ENCODE results near the gene AP2M1. TPM values are rescaled to one million over a fixed set of nuclear protein-coding genes. Genes with fewer than 3 reads are reported as not detected.

The AP2M1 gene
- total RNA-seq, 1 experiment from 2014 or later, result 335 TPM

DNA sequence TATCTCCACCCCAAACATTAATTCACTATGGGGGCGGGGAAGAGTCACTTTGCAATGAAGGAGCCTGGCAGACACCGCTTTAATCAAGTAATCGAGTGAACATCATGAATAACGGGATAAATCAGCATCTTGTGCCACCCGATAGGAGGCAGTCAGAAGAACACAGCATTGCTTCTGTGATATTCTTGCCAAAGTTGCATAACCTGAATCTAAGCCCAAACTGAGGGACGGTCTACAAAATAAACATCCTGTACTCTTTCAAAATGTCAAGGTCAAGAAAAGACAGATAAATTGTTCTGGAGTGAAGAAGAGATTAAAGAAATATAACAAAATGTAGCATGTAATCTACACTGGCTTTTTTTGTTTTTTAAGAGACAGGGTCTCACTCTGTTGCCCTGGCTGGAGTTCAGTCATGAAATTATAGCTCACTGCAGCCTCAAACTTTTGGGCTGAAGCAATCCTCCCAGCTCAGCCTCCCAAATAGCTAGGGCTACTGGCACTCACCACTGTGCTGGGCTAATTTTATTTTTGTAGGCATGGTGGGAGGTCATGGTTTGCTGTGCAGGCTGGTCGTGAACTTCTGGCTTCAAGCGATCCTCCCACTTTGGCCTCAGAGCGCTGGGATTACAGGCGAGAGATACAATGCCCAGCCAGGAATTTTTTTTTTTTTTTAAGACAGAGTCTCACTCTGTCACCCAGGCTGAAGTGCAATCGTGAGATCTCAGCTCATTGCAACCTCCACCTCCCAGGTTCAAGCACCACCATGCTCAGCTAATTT lies 34.7 kb downstream of the AP2M1 start:
- Histone ChIP-seq H3K27ac (ENCODE audit: low read length) (no peak overlapping the region), H3K27me3 (ENCODE audit: control insufficient read depth, insufficient read depth, low read length) (no peaks in the 10 kb centered on the region), H3K4me1 (ENCODE audit: control insufficient read depth, insufficient read depth, low read length) (no peaks in the 10 kb centered on the region), H3K9me3 (ENCODE audit: control insufficient read depth, insufficient read depth, low read depth, low read length) (no peaks in the 10 kb centered on the region), H3K36me3 (ENCODE audit: control insufficient read depth, insufficient read depth, low read length) (no peaks in the 10 kb centered on the region), H3K4me3 (ENCODE audit: low read depth in 2 of 2, low read length in 2 of 2) (no peak overlapping the region)
- no TSS peak for BruUV-seq (replicated peaks)
- DNase-seq (ENCODE audit: low read depth, low spot score) (no peak), ATAC-seq (no peak)
- in situ Hi-C loops (cut with HindIII; ENCODE audit: low pct_unique_long_range_greater_than_20kb, low sequenced_read_pairs) (no loop called here), intact Hi-C loops (cut with micrococcal nuclease; ENCODE audit: unreplicated experiment) (no loop called here)
- TF ChIP-seq SIN3A (IDR thresholded peaks at IDR 0.05; ENCODE audit: borderline replicate concordance, insufficient read depth, low read depth, low read length), result no peak
- TF ChIP-seq CTCF (IDR thresholded peaks at IDR 0.05), result no peak
- TF ChIP-seq, protein P1, sequence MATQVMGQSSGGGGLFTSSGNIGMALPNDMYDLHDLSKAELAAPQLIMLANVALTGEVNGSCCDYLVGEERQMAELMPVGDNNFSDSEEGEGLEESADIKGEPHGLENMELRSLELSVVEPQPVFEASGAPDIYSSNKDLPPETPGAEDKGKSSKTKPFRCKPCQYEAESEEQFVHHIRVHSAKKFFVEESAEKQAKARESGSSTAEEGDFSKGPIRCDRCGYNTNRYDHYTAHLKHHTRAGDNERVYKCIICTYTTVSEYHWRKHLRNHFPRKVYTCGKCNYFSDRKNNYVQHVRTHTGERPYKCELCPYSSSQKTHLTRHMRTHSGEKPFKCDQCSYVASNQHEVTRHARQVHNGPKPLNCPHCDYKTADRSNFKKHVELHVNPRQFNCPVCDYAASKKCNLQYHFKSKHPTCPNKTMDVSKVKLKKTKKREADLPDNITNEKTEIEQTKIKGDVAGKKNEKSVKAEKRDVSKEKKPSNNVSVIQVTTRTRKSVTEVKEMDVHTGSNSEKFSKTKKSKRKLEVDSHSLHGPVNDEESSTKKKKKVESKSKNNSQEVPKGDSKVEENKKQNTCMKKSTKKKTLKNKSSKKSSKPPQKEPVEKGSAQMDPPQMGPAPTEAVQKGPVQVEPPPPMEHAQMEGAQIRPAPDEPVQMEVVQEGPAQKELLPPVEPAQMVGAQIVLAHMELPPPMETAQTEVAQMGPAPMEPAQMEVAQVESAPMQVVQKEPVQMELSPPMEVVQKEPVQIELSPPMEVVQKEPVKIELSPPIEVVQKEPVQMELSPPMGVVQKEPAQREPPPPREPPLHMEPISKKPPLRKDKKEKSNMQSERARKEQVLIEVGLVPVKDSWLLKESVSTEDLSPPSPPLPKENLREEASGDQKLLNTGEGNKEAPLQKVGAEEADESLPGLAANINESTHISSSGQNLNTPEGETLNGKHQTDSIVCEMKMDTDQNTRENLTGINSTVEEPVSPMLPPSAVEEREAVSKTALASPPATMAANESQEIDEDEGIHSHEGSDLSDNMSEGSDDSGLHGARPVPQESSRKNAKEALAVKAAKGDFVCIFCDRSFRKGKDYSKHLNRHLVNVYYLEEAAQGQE (IDR thresholded peaks at IDR 0.05; ENCODE audit: insufficient read depth in 1 of 2, low read depth in 2 of 2, low read length in 1 of 2), result no peak
- no peak for TF ChIP-seq TCF7L2 (IDR thresholded peaks at IDR 0.05; ENCODE audit: low read depth, low read length)
- TF ChIP-seq POLR2AphosphoS5 (IDR thresholded peaks at IDR 0.05; ENCODE audit: low read depth, low read length), result no peak
- POLR2A ChIA-PET, result interaction anchor here (0.5 kb wide), 1 partner anchor 51 kb away, joined by 4 read pairs; no protein-coding TSS in a partner anchor
- CTCF ChIA-PET, result no interaction called here

- Histone ChIP-seq H3K4me3 (ENCODE audit: low read depth in 2 of 2, low read length in 2 of 2) (no peak overlapping the region), H3K4me1 (ENCODE audit: control insufficient read depth, insufficient read depth, low read length) (no peaks in the 10 kb centered on the region), H3K27me3 (ENCODE audit: control insufficient read depth, insufficient read depth, low read length) (no peaks in the 10 kb centered on the region), H3K36me3 (ENCODE audit: control insufficient read depth, insufficient read depth, low read length) (no peaks in the 10 kb centered on the region), H3K27ac (ENCODE audit: low read length) (no peak overlapping the region), H3K9me3 (ENCODE audit: control insufficient read depth, insufficient read depth, low read depth, low read length) (no peaks in the 10 kb centered on the region)
- DNase-seq (ENCODE audit: low read depth, low spot score) (no peak), ATAC-seq (no peak)
- in situ Hi-C loops (cut with HindIII; ENCODE audit: low pct_unique_long_range_greater_than_20kb, low sequenced_read_pairs), result no loop called here
- no peak for TF ChIP-seq SIN3A (IDR thresholded peaks at IDR 0.05; ENCODE audit: borderline replicate concordance, insufficient read depth, low read depth, low read length)
- TF ChIP-seq, protein P1 (IDR thresholded peaks at IDR 0.05; ENCODE audit: insufficient read depth in 1 of 2, low read depth in 2 of 2, low read length in 1 of 2), result no peak
- TF ChIP-seq CTCF (IDR thresholded peaks at IDR 0.05), result no peak
- TF ChIP-seq TCF7L2 (IDR thresholded peaks at IDR 0.05; ENCODE audit: low read depth, low read length), result no peak
- no peak for TF ChIP-seq POLR2AphosphoS5 (IDR thresholded peaks at IDR 0.05; ENCODE audit: low read depth, low read length)
- ChIA-PET POLR2A (interaction anchor here (1.1 kb wide), 1 partner anchor 13 kb away, joined by 3 read pairs; no protein-coding TSS in a partner anchor), CTCF (no interaction called here)
- intact Hi-C loops (cut with micrococcal nuclease; ENCODE audit: unreplicated experiment), result no loop called here
- no TSS peak for BruUV-seq (replicated peaks)
Measured at GRCh38 chr3:184211297-184211696, 36.6 kb downstream of the AP2M1 start.
